Small intestine (tissue), 16 donors: ENCODE measurements around the gene FOXC2. TPM values are rescaled to one million over a fixed set of nuclear protein-coding genes. Genes with fewer than 3 reads are reported as not detected.

Experiments
- DNase-seq, 2 donors: peaks; one replicate each; pipeline versions ENCODE4 v3.0.0 to v3.0.0-alpha.2; 2013
- FAIRE-seq: peaks from 2 replicates; lab custom pipeline; 2012; peaks lifted over from hg19 to GRCh38; lab: Jason Lieb, UNC
- H3K27ac ChIP-seq, 3 donors: one replicate each; pipeline ENCODE4 v1.5.1; 2013; ENCODE audit warnings: low read length in 2 of 3, mild to moderate bottlenecking in 2 of 3, control low read depth in 1 of 3, inconsistent platforms in 1 of 3, low read depth in 1 of 3, moderate library complexity in 1 of 3
- H3K27me3 ChIP-seq, 3 donors: one replicate each; pipeline ENCODE4 v1.6.1; 2013; ENCODE audit warnings: low read length in 3 of 3, inconsistent platforms in 1 of 3; ENCODE audit not compliant: control insufficient read depth in 3 of 3, insufficient read depth in 3 of 3
- H3K36me3 ChIP-seq, 3 donors: one replicate each; pipeline ENCODE4 v1.6.1; 2013; ENCODE audit warnings: low read length in 3 of 3, inconsistent platforms in 1 of 3, low read depth in 1 of 3, mild to moderate bottlenecking in 1 of 3, moderate library complexity in 1 of 3; ENCODE audit not compliant: control insufficient read depth in 3 of 3, insufficient read depth in 2 of 3
- H3K4me1 ChIP-seq, 3 donors: one replicate each; pipeline ENCODE4 v1.6.1; 2013; ENCODE audit warnings: low read length in 2 of 3, inconsistent platforms in 1 of 3, low read depth in 1 of 3, mild to moderate bottlenecking in 1 of 3, moderate library complexity in 1 of 3; ENCODE audit not compliant: control insufficient read depth in 3 of 3, insufficient read depth in 2 of 3
- H3K4me3 ChIP-seq, 3 donors: one replicate each; pipeline ENCODE4 v1.5.1; 2013; ENCODE audit warnings: low read length in 3 of 3, control low read depth in 1 of 3, inconsistent platforms in 1 of 3, low read depth in 1 of 3, mild to moderate bottlenecking in 1 of 3, moderate library complexity in 1 of 3
- H3K9me3 ChIP-seq, 2 donors: one replicate each; pipeline ENCODE4 v1.6.1; 2013; ENCODE audit warnings: low read depth in 1 of 2, low read length in 1 of 2; ENCODE audit not compliant: control insufficient read depth in 2 of 2, insufficient read depth in 1 of 2
- WGBS, 3 donors: extraction: QIAGEN DNeasy Blood & Tissue Kit; methylation state at CpG; one replicate each; pipeline ENCODE4 v1.1.7; 2013; 5-methylcytosine and 5-hydroxymethylcytosine counted together
- long read RNA-seq, 10 donors: transcript quantifications; one replicate each; lab custom pipeline, GENCODE V29; 2026
- polyA plus RNA-seq, 4 donors: library from polyadenylated mRNA; stranded (reverse) in 3 of 4; unstranded in 1 of 4; fragments of 200-250 nt in 3 of 4; fragments of 120-200 nt in 1 of 4; gene quantifications; one replicate each; pipeline versions ENCODE4 v1.2.1 to v1.2.3, GENCODE V29; 2013
- donor health status: healthy with polysubstance abuse.
- donor health status: control.
- donor health status: control.
- donor health status: Bipolar disorder and iron deficiency.
- donor health status: healthy.

The FOXC2 gene
- polyA plus RNA-seq: under 1 TPM in 2 of 4 donors, not detected in 2; 0.13 to 0.97 TPM
- long read RNA-seq, donor 1: 0 reads
- long read RNA-seq, donor 2: 0 reads
- long read RNA-seq, donor 3, partial matches to known transcripts: 0 of 2 reads
- long read RNA-seq, donor 3, other reads (novel, unspliced or antisense): 0 of 2 reads
- long read RNA-seq, donor 4: 0 reads
- long read RNA-seq, donor 5: 0 reads
- long read RNA-seq, donor 6: 0 reads
- long read RNA-seq, donor 7, transcript FOXC2-201 (1 exons, 2,478 nt): major isoform, 5 of 8 reads
- long read RNA-seq, donor 7, partial matches to known transcripts: 0 of 8 reads
- long read RNA-seq, donor 7, other reads (novel, unspliced or antisense): 0 of 8 reads
- long read RNA-seq, donor 8: 0 reads
- long read RNA-seq, donor 9: 0 reads
- long read RNA-seq, donor 10, partial matches to known transcripts: 0 of 4 reads
- long read RNA-seq, donor 10, other reads (novel, unspliced or antisense): 0 of 4 reads

DNA sequence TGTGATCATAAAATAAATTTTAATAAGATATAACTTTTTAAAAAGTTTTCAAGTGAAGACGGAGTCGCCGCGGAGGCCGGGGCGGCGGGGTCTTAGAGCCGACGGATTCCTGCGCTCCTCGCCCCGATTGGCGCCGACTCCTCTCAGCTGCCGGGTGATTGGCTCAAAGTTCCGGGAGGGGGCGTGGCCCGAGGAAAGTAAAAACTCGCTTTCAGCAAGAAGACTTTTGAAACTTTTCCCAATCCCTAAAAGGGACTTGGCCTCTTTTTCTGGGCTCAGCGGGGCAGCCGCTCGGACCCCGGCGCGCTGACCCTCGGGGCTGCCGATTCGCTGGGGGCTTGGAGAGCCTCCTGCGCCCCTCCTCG, at the start of gene FOXC2:
FOXC2 (plus strand) TSS at position 229 of the 365 bp plus-strand sequence. CDS start 507 bp downstream, outside the sequence.
- peak within 1 kb of the TSS in 1 of 3 donors; percentile 10 for H3K4me3 ChIP-seq
- peak within 1 kb of the TSS in 1 of 3 donors; percentile 42 for H3K27ac ChIP-seq
- peaks cover 28 to 69% (median 37%) of the 10 kb centered on the region in 3 donors for H3K27me3 ChIP-seq
- DNase-seq (peak; percentile 20 to 76), FAIRE-seq (no peak)
- WGBS, 3 donors: 3 to 6% (median 6%) methylated on average over 30 of the region's 30 CpGs
- H3K36me3 ChIP-seq: no peaks in the 10 kb centered on the region
- H3K4me1 ChIP-seq: peaks cover 0 to 5% (median 0%) of the 10 kb centered on the region in 3 donors
- H3K9me3 ChIP-seq: no peaks in the 10 kb centered on the region

GRCh38 chr16:86517033-86517432, 49.6 kb upstream of the FOXC2 start:
- Histone ChIP-seq H3K36me3 (peaks cover 0 to 48% (median 0%) of the 10 kb centered on the region in 3 donors), H3K4me3 (peak overlapping the region in 1 of 3 donors; percentile 76), H3K27me3 (peaks cover 18 to 73% (median 26%) of the 10 kb centered on the region in 3 donors), H3K9me3 (no peaks in the 10 kb centered on the region), H3K27ac (peak overlapping the region in 2 of 3 donors; percentile 65 to 85), H3K4me1 (peaks cover 0 to 8% (median 0%) of the 10 kb centered on the region in 3 donors)
- FAIRE-seq (no peak), DNase-seq (peak in 1 of 2 donors; percentile 7)
- 41 to 47% (median 42%) methylated on average over 9 of the region's 9 CpGs for WGBS, 3 donors

- peak overlapping the region in 2 of 3 donors; percentile 65 to 85 for H3K27ac ChIP-seq
- peaks cover 0 to 8% (median 0%) of the 10 kb centered on the region in 3 donors for H3K4me1 ChIP-seq
- no peak overlapping the region for H3K4me3 ChIP-seq
- peak; percentile 24 to 59 for DNase-seq
- no peaks in the 10 kb centered on the region for H3K9me3 ChIP-seq
- WGBS, 3 donors: 11 to 20% (median 13%) methylated on average over 17 of the region's 17 CpGs
- peaks cover 0 to 41% (median 0%) of the 10 kb centered on the region in 3 donors for H3K36me3 ChIP-seq
- peaks cover 12 to 65% (median 26%) of the 10 kb centered on the region in 3 donors for H3K27me3 ChIP-seq
- FAIRE-seq: no peak
Measured at GRCh38 chr16:86517652-86518258, 48.9 kb upstream of the FOXC2 start.

DNA sequence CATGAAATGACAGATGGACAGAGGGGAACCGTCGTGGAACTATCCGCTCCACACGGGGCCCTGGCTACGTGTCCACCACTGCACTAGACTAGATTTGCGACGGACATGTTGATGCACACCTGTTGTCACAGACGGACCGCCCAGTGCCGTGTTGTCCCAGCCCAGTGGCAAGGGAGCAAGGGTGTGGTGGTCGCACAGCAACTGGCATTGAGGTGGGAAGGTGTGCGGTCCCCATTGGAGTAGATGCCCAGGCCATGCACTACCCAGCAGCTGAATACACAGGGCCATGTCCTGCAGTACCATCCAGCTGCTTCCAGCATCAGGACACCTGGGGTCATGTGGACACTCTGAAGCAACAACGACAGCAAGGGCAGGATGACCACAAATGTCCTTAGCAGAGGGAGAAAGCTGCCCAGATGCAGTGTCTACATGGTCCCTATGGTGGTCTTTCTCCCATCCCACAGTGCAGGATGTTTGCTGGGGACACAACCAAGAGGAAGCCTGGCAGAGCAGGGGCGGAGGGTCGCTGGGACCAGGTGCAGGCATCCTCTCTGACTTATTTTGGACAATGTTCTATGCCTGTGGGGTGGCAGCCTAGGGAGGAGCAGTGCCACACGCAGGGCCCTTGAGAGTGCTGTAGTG, 47.5 kb upstream of the FOXC2 start:
- peak overlapping the region in 2 of 3 donors; percentile 33 to 53 for H3K27ac ChIP-seq
- no peak overlapping the region for H3K4me3 ChIP-seq
- no peaks in the 10 kb centered on the region for H3K9me3 ChIP-seq
- peaks cover 0 to 31% (median 0%) of the 10 kb centered on the region in 3 donors for H3K36me3 ChIP-seq
- peaks cover 0 to 8% (median 0%) of the 10 kb centered on the region in 3 donors for H3K4me1 ChIP-seq
- 81 to 82% (median 82%) methylated on average over 16 of the region's 16 CpGs for WGBS, 3 donors
- DNase-seq (peak in 1 of 2 donors; percentile 10), FAIRE-seq (no peak)
- peaks cover 12 to 55% (median 16%) of the 10 kb centered on the region in 3 donors for H3K27me3 ChIP-seq

- H3K4me1 ChIP-seq: peaks cover 0 to 8% (median 0%) of the 10 kb centered on the region in 3 donors
- DNase-seq (peak; percentile 39 to 71), FAIRE-seq (no peak)
- H3K9me3 ChIP-seq: no peaks in the 10 kb centered on the region
- H3K27me3 ChIP-seq: peaks cover 12 to 55% (median 16%) of the 10 kb centered on the region in 3 donors
- WGBS, 3 donors: 15 to 27% (median 25%) methylated on average over 31 of the region's 31 CpGs
- peak overlapping the region in 2 of 3 donors; percentile 33 to 53 for H3K27ac ChIP-seq
- peaks cover 0 to 31% (median 0%) of the 10 kb centered on the region in 3 donors for H3K36me3 ChIP-seq
- peak overlapping the region in 1 of 3 donors; percentile 10 for H3K4me3 ChIP-seq
Measured at GRCh38 chr16:86519649-86520316, 46.8 kb upstream of the FOXC2 start.

- DNase-seq: peak in 1 of 2 donors; percentile 13
- Histone ChIP-seq H3K27ac (no peak overlapping the region), H3K36me3 (peaks cover 0 to 23% (median 0%) of the 10 kb centered on the region in 3 donors), H3K4me1 (peaks cover 0 to 8% (median 0%) of the 10 kb centered on the region in 3 donors), H3K9me3 (no peaks in the 10 kb centered on the region), H3K4me3 (no peak overlapping the region), H3K27me3 (peaks cover 7 to 47% (median 16%) of the 10 kb centered on the region in 3 donors)
- 43 to 53% (median 47%) methylated on average over 30 of the region's 30 CpGs for WGBS, 3 donors
- no peak for FAIRE-seq
Measured at GRCh38 chr16:86520317-86521210, 46.1 kb upstream of the FOXC2 start.
